Measurements from ENCODE around the gene PARD3.

- TF ChIP-seq CTCF (IDR thresholded peaks at IDR 0.05; ENCODE audit: extremely low read depth in 1 of 2, insufficient read depth in 1 of 2, low read depth in 1 of 2, low read length in 2 of 2): no peak
- TF ChIP-seq POLR2A (IDR thresholded peaks at IDR 0.05; ENCODE audit: low read depth, low read length): no peak
- no peak for TF ChIP-seq MAX (IDR thresholded peaks at IDR 0.05; ENCODE audit: insufficient read depth, insufficient read length)
- no peak for TF ChIP-seq POLR2AphosphoS5 (IDR thresholded peaks at IDR 0.05; ENCODE audit: insufficient read depth, low read depth, low read length)
- no peak for TF ChIP-seq FOS (IDR thresholded peaks at IDR 0.05; ENCODE audit: borderline replicate concordance, insufficient read depth, low read length)
Observed at GRCh38 chr10:34260904-34261303, 554.2 kb downstream of the PARD3 start.
